GM23338 (cell line): ENCODE results near the gene GPC5. TPM values are rescaled to one million over a fixed set of nuclear protein-coding genes. Genes with fewer than 3 reads are reported as not detected.

Experiments
- ATAC-seq: fragments of 200-7000 bp; cut with Tn5 transposase; 3 replicates; pipeline ENCODE4 v1.9.1; 2020
- DNase-seq: peaks from one replicate; pipeline ENCODE4 v3.0.0-alpha.2; 2015; ENCODE audit warnings: low spot score
- H2AFZ ChIP-seq: fragments of 200-600 bp; sonication (generic); 2 replicates; pipeline ENCODE4 v1.8.0; 2016; ENCODE audit warnings: antibody characterized with exemption, mild to moderate bottlenecking, moderate library complexity
- H3F3A ChIP-seq: fragments of 200-600 bp; sonication (generic); replicated peaks from 2 replicates; pipeline ENCODE4 v1.8.0; 2017; ENCODE audit warnings: antibody characterized with exemption, mixed run types, low read depth
- H3K27ac ChIP-seq: fragments of 200-600 bp; sonication (generic); 2 replicates; pipeline ENCODE4 v1.6.1; 2016; ENCODE audit warnings: low read depth
- H3K27me3 ChIP-seq: fragments of 200-600 bp; sonication (generic); 2 replicates; pipeline ENCODE4 v1.8.0; 2016; ENCODE audit warnings: mild to moderate bottlenecking, mixed run types, moderate library complexity; ENCODE audit not compliant: insufficient read depth
- H3K36me3 ChIP-seq: fragments of 200-600 bp; sonication (generic); 2 replicates; pipeline ENCODE4 v1.8.0; 2016; ENCODE audit warnings: mild to moderate bottlenecking; ENCODE audit not compliant: insufficient read depth
- H3K4me1 ChIP-seq: fragments of 200-600 bp; sonication (generic); 2 replicates; pipeline ENCODE4 v1.8.0; 2016; ENCODE audit warnings: mild to moderate bottlenecking, moderate library complexity; ENCODE audit not compliant: insufficient read depth
- H3K4me2 ChIP-seq: fragments of 200-600 bp; sonication (generic); 2 replicates; pipeline ENCODE4 v1.7.1; 2017; ENCODE audit warnings: mixed run types
- H3K4me3 ChIP-seq: fragments of 200-600 bp; sonication (generic); 2 replicates; pipeline ENCODE4 v1.6.1; 2016; ENCODE audit warnings: mixed run types
- H3K79me2 ChIP-seq: fragments of 200-600 bp; sonication (generic); replicated peaks from 2 replicates; pipeline ENCODE4 v1.8.0; 2017; ENCODE audit warnings: mild to moderate bottlenecking; ENCODE audit not compliant: insufficient read depth
- H3K9me2 ChIP-seq: fragments of 200-600 bp; sonication (generic); 2 replicates; pipeline ENCODE4 v1.8.0; 2017; ENCODE audit not compliant: insufficient read depth
- H4K20me1 ChIP-seq: fragments of 200-600 bp; sonication (generic); replicated peaks from 2 replicates; pipeline ENCODE4 v1.8.0; 2017; ENCODE audit warnings: mild to moderate bottlenecking; ENCODE audit not compliant: insufficient read depth
- H3K27ac Mint-ChIP-seq: 2 replicates; pipeline ENCODE4 v1.8.0; 2020; ENCODE audit warnings: inconsistent platforms, mild to moderate bottlenecking, moderate library complexity, mixed read lengths
- H3K27me3 Mint-ChIP-seq: 3 replicates; pipeline ENCODE4 v1.8.0; 2022; ENCODE audit warnings: low read depth, mild to moderate bottlenecking, moderate library complexity, mixed read lengths, inconsistent platforms; ENCODE audit not compliant: insufficient read depth, poor library complexity
- H3K36me3 Mint-ChIP-seq: 3 replicates; pipeline ENCODE4 v1.8.0; 2021; ENCODE audit warnings: low read depth, mild to moderate bottlenecking, inconsistent platforms, moderate library complexity, mixed read lengths
- H3K4me1 Mint-ChIP-seq: 3 replicates; pipeline ENCODE4 v1.8.0; 2020; ENCODE audit warnings: mild to moderate bottlenecking, inconsistent platforms, mixed read lengths
- H3K4me3 Mint-ChIP-seq: 3 replicates; pipeline ENCODE4 v1.8.0; 2021; ENCODE audit warnings: moderate library complexity, mild to moderate bottlenecking, inconsistent platforms, mixed read lengths
- H3K9me3 Mint-ChIP-seq: 3 replicates; pipeline ENCODE4 v1.8.0; 2020; ENCODE audit warnings: moderate library complexity, mild to moderate bottlenecking, inconsistent platforms, mixed read lengths
- CREB1 ChIP-seq: fragments of 250-450 bp; sonication (Bioruptor Pico); IDR thresholded peaks from 2 replicates; pipeline ENCODE4 v1.5.0; 2020; ENCODE audit warnings: low read depth, mild to moderate bottlenecking, moderate library complexity
- EZH2 ChIP-seq: fragments of 200-600 bp; sonication (generic); IDR thresholded peaks from one replicate; pipeline ENCODE4 v1.8.0; 2017; ENCODE audit warnings: antibody characterized with exemption, mild to moderate bottlenecking, low read depth; ENCODE audit not compliant: unreplicated experiment
- EZH2phosphoT487 ChIP-seq: fragments of 200-600 bp; sonication (generic); IDR thresholded peaks from one replicate; pipeline ENCODE4 v1.8.1; 2018; ENCODE audit warnings: antibody characterized with exemption; ENCODE audit not compliant: unreplicated experiment
- JUNB ChIP-seq: IDR thresholded peaks from one replicate; pipeline ENCODE4 v1.6.1; 2016; ENCODE audit warnings: antibody characterized with exemption; ENCODE audit not compliant: unreplicated experiment
- NANOG ChIP-seq: IDR thresholded peaks from 2 replicates; pipeline ENCODE4 v1.6.1; 2016; ENCODE audit warnings: antibody characterized with exemption, borderline replicate concordance
- POLR2AphosphoS5 ChIP-seq: IDR thresholded peaks from 2 replicates; pipeline ENCODE4 v1.6.1; 2016; ENCODE audit warnings: antibody characterized with exemption, low read depth
- STAT1 ChIP-seq: IDR thresholded peaks from one replicate; pipeline ENCODE4 v1.6.1; 2016; ENCODE audit warnings: antibody characterized with exemption; ENCODE audit not compliant: unreplicated experiment
- ZNF114 ChIP-seq: fragments of 250-450 bp; sonication (Bioruptor Pico); IDR thresholded peaks from 2 replicates; pipeline ENCODE4 v1.5.0; 2020; ENCODE audit warnings: mild to moderate bottlenecking, moderate library complexity
- ZNF331 ChIP-seq: fragments of 250-450 bp; sonication (Bioruptor Pico); IDR thresholded peaks from 2 replicates; pipeline ENCODE4 v1.5.0; 2020; ENCODE audit warnings: low read depth, mild to moderate bottlenecking, moderate library complexity
- polyA plus RNA-seq: library from polyadenylated mRNA; unstranded; fragments of >200 nt; fragmentation: Nextera tagmentation; extraction: Ambion mirVana; gene quantifications from 2 replicates; pipeline ENCODE4 v1.2.1, GENCODE V29; 2016
- total RNA-seq: library from RNA; depleted of rRNA; stranded (reverse); fragments of >200 nt; shearing (Covaris generic); gene quantifications from 2 replicates; pipeline ENCODE4 v1.2.3, GENCODE V29; 2014
- TF ChIP-seq, protein P1 (sequence below), 2 experiments: fragments of 200-600 bp in 1 of 2; sonication (generic) in 1 of 2; conservative IDR thresholded peaks; 2 replicates each; pipeline versions ENCODE4 v1.5.1 to v1.6.1; 2016 to 2017; ENCODE audit warnings: antibody characterized with exemption in 2 of 2, low read depth in 2 of 2, mild to moderate bottlenecking in 2 of 2, moderate library complexity in 1 of 2
- TF ChIP-seq, protein P2 (sequence below): fragments of 250-450 bp; sonication (Bioruptor Pico); IDR thresholded peaks from 2 replicates; pipeline ENCODE4 v1.5.0; 2020; ENCODE audit warnings: mild to moderate bottlenecking, moderate library complexity
- TF ChIP-seq, protein P3 (sequence below): IDR thresholded peaks from one replicate; pipeline ENCODE4 v1.6.1; 2018; ENCODE audit warnings: antibody characterized with exemption; ENCODE audit not compliant: unreplicated experiment
- TF ChIP-seq, protein P4 (sequence below): IDR thresholded peaks from 2 replicates; pipeline ENCODE4 v1.6.1; 2016; ENCODE audit warnings: antibody characterized with exemption

The GPC5 gene
- total and polyA plus RNA-seq, 2 experiments from 2014 or later, result 0.95 to 1.1 TPM

DNA sequence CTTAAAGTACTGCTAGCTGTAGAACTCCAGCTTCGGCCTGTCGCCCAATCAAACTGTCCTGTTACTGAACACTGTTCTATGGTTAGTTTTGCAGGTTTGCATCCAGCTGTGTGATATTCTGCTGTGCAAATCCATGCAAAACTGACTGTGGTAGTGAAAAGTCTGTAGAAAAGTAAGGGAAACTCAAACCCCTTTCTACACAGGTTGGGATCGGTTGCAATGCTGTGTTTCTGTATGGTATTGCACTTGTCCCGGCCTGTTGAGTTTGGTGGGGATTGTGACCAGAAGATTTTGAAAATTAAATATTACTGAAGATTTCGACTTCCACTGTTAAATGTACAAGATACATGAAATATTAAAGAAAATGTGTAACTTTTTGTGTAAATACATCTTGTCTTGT, 47.3 kb upstream of the GPC5 start:
- H3K79me2 ChIP-seq, result peaks cover 61% of the 10 kb centered on the region
- H3K4me2 ChIP-seq, result peak overlapping the region; percentile 91
- H2AFZ ChIP-seq, result no peak overlapping the region
- H3K36me3 ChIP-seq, result peaks cover 69% of the 10 kb centered on the region
- peak overlapping the region; percentile 99 for H3K4me3 Mint-ChIP-seq
- peaks cover 32% of the 10 kb centered on the region for H3K4me1 Mint-ChIP-seq
- peak overlapping the region; percentile 82 for H3K4me3 ChIP-seq
- no peaks in the 10 kb centered on the region for H3K9me2 ChIP-seq
- peaks cover 18% of the 10 kb centered on the region for H3K27me3 Mint-ChIP-seq
- peaks cover 27% of the 10 kb centered on the region for H3F3A ChIP-seq
- peaks cover 64% of the 10 kb centered on the region for H4K20me1 ChIP-seq
- no peak overlapping the region for H3K27ac Mint-ChIP-seq
- DNase-seq (no peak), ATAC-seq (no peak)
- no peaks in the 10 kb centered on the region for H3K27me3 ChIP-seq
- peaks cover 27% of the 10 kb centered on the region for H3K4me1 ChIP-seq
- H3K36me3 Mint-ChIP-seq, result peaks cover 73% of the 10 kb centered on the region
- H3K9me3 Mint-ChIP-seq, result peaks cover 4% of the 10 kb centered on the region; the same call in 2 of the 3 replicates
- H3K27ac ChIP-seq, result 0 out of 2 replicates have a peak overlapping the region, but pooled peaks have one; percentile 7
- TF ChIP-seq, protein P1, sequence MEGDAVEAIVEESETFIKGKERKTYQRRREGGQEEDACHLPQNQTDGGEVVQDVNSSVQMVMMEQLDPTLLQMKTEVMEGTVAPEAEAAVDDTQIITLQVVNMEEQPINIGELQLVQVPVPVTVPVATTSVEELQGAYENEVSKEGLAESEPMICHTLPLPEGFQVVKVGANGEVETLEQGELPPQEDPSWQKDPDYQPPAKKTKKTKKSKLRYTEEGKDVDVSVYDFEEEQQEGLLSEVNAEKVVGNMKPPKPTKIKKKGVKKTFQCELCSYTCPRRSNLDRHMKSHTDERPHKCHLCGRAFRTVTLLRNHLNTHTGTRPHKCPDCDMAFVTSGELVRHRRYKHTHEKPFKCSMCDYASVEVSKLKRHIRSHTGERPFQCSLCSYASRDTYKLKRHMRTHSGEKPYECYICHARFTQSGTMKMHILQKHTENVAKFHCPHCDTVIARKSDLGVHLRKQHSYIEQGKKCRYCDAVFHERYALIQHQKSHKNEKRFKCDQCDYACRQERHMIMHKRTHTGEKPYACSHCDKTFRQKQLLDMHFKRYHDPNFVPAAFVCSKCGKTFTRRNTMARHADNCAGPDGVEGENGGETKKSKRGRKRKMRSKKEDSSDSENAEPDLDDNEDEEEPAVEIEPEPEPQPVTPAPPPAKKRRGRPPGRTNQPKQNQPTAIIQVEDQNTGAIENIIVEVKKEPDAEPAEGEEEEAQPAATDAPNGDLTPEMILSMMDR (conservative IDR thresholded peaks at IDR 0.05; ENCODE audit: low read depth in 2 of 2), result no peak
- TF ChIP-seq NANOG (no peak), JUNB (no peak), ZNF114 (CRISPR knock-in tag) (no peak), POLR2AphosphoS5 (no peak), EZH2phosphoT487 (no peak), CREB1 (CRISPR knock-in tag) (no peak), ZNF331 (CRISPR knock-in tag) (no peak), EZH2 (no peak), STAT1 (no peak)
- TF ChIP-seq, protein P2, sequence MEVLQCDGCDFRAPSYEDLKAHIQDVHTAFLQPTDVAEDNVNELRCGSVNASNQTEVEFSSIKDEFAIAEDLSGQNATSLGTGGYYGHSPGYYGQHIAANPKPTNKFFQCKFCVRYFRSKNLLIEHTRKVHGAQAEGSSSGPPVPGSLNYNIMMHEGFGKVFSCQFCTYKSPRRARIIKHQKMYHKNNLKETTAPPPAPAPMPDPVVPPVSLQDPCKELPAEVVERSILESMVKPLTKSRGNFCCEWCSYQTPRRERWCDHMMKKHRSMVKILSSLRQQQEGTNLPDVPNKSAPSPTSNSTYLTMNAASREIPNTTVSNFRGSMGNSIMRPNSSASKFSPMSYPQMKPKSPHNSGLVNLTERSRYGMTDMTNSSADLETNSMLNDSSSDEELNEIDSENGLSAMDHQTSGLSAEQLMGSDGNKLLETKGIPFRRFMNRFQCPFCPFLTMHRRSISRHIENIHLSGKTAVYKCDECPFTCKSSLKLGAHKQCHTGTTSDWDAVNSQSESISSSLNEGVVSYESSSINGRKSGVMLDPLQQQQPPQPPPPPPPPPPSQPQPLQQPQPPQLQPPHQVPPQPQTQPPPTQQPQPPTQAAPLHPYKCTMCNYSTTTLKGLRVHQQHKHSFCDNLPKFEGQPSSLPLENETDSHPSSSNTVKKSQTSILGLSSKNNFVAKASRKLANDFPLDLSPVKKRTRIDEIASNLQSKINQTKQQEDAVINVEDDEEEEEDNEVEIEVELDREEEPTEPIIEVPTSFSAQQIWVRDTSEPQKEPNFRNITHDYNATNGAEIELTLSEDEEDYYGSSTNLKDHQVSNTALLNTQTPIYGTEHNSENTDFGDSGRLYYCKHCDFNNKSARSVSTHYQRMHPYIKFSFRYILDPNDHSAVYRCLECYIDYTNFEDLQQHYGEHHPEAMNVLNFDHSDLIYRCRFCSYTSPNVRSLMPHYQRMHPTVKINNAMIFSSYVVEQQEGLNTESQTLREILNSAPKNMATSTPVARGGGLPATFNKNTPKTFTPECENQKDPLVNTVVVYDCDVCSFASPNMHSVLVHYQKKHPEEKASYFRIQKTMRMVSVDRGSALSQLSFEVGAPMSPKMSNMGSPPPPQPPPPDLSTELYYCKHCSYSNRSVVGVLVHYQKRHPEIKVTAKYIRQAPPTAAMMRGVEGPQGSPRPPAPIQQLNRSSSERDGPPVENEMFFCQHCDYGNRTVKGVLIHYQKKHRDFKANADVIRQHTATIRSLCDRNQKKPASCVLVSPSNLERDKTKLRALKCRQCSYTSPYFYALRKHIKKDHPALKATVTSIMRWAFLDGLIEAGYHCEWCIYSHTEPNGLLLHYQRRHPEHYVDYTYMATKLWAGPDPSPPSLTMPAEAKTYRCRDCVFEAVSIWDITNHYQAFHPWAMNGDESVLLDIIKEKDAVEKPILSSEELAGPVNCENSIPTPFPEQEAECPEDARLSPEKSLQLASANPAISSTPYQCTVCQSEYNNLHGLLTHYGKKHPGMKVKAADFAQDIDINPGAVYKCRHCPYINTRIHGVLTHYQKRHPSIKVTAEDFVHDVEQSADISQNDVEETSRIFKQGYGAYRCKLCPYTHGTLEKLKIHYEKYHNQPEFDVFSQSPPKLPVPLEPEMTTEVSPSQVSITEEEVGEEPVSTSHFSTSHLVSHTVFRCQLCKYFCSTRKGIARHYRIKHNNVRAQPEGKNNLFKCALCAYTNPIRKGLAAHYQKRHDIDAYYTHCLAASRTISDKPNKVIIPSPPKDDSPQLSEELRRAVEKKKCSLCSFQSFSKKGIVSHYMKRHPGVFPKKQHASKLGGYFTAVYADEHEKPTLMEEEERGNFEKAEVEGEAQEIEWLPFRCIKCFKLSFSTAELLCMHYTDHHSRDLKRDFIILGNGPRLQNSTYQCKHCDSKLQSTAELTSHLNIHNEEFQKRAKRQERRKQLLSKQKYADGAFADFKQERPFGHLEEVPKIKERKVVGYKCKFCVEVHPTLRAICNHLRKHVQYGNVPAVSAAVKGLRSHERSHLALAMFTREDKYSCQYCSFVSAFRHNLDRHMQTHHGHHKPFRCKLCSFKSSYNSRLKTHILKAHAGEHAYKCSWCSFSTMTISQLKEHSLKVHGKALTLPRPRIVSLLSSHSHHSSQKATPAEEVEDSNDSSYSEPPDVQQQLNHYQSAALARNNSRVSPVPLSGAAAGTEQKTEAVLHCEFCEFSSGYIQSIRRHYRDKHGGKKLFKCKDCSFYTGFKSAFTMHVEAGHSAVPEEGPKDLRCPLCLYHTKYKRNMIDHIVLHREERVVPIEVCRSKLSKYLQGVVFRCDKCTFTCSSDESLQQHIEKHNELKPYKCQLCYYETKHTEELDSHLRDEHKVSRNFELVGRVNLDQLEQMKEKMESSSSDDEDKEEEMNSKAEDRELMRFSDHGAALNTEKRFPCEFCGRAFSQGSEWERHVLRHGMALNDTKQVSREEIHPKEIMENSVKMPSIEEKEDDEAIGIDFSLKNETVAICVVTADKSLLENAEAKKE (CRISPR knock-in tag), result no peak
- TF ChIP-seq, protein P3, sequence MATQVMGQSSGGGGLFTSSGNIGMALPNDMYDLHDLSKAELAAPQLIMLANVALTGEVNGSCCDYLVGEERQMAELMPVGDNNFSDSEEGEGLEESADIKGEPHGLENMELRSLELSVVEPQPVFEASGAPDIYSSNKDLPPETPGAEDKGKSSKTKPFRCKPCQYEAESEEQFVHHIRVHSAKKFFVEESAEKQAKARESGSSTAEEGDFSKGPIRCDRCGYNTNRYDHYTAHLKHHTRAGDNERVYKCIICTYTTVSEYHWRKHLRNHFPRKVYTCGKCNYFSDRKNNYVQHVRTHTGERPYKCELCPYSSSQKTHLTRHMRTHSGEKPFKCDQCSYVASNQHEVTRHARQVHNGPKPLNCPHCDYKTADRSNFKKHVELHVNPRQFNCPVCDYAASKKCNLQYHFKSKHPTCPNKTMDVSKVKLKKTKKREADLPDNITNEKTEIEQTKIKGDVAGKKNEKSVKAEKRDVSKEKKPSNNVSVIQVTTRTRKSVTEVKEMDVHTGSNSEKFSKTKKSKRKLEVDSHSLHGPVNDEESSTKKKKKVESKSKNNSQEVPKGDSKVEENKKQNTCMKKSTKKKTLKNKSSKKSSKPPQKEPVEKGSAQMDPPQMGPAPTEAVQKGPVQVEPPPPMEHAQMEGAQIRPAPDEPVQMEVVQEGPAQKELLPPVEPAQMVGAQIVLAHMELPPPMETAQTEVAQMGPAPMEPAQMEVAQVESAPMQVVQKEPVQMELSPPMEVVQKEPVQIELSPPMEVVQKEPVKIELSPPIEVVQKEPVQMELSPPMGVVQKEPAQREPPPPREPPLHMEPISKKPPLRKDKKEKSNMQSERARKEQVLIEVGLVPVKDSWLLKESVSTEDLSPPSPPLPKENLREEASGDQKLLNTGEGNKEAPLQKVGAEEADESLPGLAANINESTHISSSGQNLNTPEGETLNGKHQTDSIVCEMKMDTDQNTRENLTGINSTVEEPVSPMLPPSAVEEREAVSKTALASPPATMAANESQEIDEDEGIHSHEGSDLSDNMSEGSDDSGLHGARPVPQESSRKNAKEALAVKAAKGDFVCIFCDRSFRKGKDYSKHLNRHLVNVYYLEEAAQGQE, result no peak
- TF ChIP-seq, protein P4, sequence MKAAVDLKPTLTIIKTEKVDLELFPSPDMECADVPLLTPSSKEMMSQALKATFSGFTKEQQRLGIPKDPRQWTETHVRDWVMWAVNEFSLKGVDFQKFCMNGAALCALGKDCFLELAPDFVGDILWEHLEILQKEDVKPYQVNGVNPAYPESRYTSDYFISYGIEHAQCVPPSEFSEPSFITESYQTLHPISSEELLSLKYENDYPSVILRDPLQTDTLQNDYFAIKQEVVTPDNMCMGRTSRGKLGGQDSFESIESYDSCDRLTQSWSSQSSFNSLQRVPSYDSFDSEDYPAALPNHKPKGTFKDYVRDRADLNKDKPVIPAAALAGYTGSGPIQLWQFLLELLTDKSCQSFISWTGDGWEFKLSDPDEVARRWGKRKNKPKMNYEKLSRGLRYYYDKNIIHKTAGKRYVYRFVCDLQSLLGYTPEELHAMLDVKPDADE, result no peak
